GM23338 (cell line): ENCODE measurements around the gene ANKRD18B. TPM values are rescaled to one million over a fixed set of nuclear protein-coding genes. Genes with fewer than 3 reads are reported as not detected.

ENCODE experiments used
- ATAC-seq: fragments of 200-7000 bp; cut with Tn5 transposase; 3 replicates; pipeline ENCODE4 v1.9.1; 2020
- DNase-seq: peaks from one replicate; pipeline ENCODE4 v3.0.0-alpha.2; 2015; ENCODE audit warnings: low spot score
- H2AFZ ChIP-seq: fragments of 200-600 bp; sonication (generic); 2 replicates; pipeline ENCODE4 v1.8.0; 2016; ENCODE audit warnings: antibody characterized with exemption, mild to moderate bottlenecking, moderate library complexity
- H3F3A ChIP-seq: fragments of 200-600 bp; sonication (generic); replicated peaks from 2 replicates; pipeline ENCODE4 v1.8.0; 2017; ENCODE audit warnings: antibody characterized with exemption, mixed run types, low read depth
- H3K27ac ChIP-seq: fragments of 200-600 bp; sonication (generic); 2 replicates; pipeline ENCODE4 v1.6.1; 2016; ENCODE audit warnings: low read depth
- H3K27me3 ChIP-seq: fragments of 200-600 bp; sonication (generic); 2 replicates; pipeline ENCODE4 v1.8.0; 2016; ENCODE audit warnings: mild to moderate bottlenecking, mixed run types, moderate library complexity; ENCODE audit not compliant: insufficient read depth
- H3K36me3 ChIP-seq: fragments of 200-600 bp; sonication (generic); 2 replicates; pipeline ENCODE4 v1.8.0; 2016; ENCODE audit warnings: mild to moderate bottlenecking; ENCODE audit not compliant: insufficient read depth
- H3K4me1 ChIP-seq: fragments of 200-600 bp; sonication (generic); 2 replicates; pipeline ENCODE4 v1.8.0; 2016; ENCODE audit warnings: mild to moderate bottlenecking, moderate library complexity; ENCODE audit not compliant: insufficient read depth
- H3K4me2 ChIP-seq: fragments of 200-600 bp; sonication (generic); 2 replicates; pipeline ENCODE4 v1.7.1; 2017; ENCODE audit warnings: mixed run types
- H3K4me3 ChIP-seq: fragments of 200-600 bp; sonication (generic); 2 replicates; pipeline ENCODE4 v1.6.1; 2016; ENCODE audit warnings: mixed run types
- H3K79me2 ChIP-seq: fragments of 200-600 bp; sonication (generic); replicated peaks from 2 replicates; pipeline ENCODE4 v1.8.0; 2017; ENCODE audit warnings: mild to moderate bottlenecking; ENCODE audit not compliant: insufficient read depth
- H3K9me2 ChIP-seq: fragments of 200-600 bp; sonication (generic); 2 replicates; pipeline ENCODE4 v1.8.0; 2017; ENCODE audit not compliant: insufficient read depth
- H4K20me1 ChIP-seq: fragments of 200-600 bp; sonication (generic); replicated peaks from 2 replicates; pipeline ENCODE4 v1.8.0; 2017; ENCODE audit warnings: mild to moderate bottlenecking; ENCODE audit not compliant: insufficient read depth
- H3K27ac Mint-ChIP-seq: 2 replicates; pipeline ENCODE4 v1.8.0; 2020; ENCODE audit warnings: inconsistent platforms, mild to moderate bottlenecking, moderate library complexity, mixed read lengths
- H3K27me3 Mint-ChIP-seq: 3 replicates; pipeline ENCODE4 v1.8.0; 2022; ENCODE audit warnings: low read depth, mild to moderate bottlenecking, moderate library complexity, mixed read lengths, inconsistent platforms; ENCODE audit not compliant: insufficient read depth, poor library complexity
- H3K36me3 Mint-ChIP-seq: 3 replicates; pipeline ENCODE4 v1.8.0; 2021; ENCODE audit warnings: low read depth, mild to moderate bottlenecking, inconsistent platforms, moderate library complexity, mixed read lengths
- H3K4me1 Mint-ChIP-seq: 3 replicates; pipeline ENCODE4 v1.8.0; 2020; ENCODE audit warnings: mild to moderate bottlenecking, inconsistent platforms, mixed read lengths
- H3K4me3 Mint-ChIP-seq: 3 replicates; pipeline ENCODE4 v1.8.0; 2021; ENCODE audit warnings: moderate library complexity, mild to moderate bottlenecking, inconsistent platforms, mixed read lengths
- H3K9me3 Mint-ChIP-seq: 3 replicates; pipeline ENCODE4 v1.8.0; 2020; ENCODE audit warnings: moderate library complexity, mild to moderate bottlenecking, inconsistent platforms, mixed read lengths
- CREB1 ChIP-seq: fragments of 250-450 bp; sonication (Bioruptor Pico); IDR thresholded peaks from 2 replicates; pipeline ENCODE4 v1.5.0; 2020; ENCODE audit warnings: low read depth, mild to moderate bottlenecking, moderate library complexity
- EZH2 ChIP-seq: fragments of 200-600 bp; sonication (generic); IDR thresholded peaks from one replicate; pipeline ENCODE4 v1.8.0; 2017; ENCODE audit warnings: antibody characterized with exemption, mild to moderate bottlenecking, low read depth; ENCODE audit not compliant: unreplicated experiment
- EZH2phosphoT487 ChIP-seq: fragments of 200-600 bp; sonication (generic); IDR thresholded peaks from one replicate; pipeline ENCODE4 v1.8.1; 2018; ENCODE audit warnings: antibody characterized with exemption; ENCODE audit not compliant: unreplicated experiment
- JUNB ChIP-seq: IDR thresholded peaks from one replicate; pipeline ENCODE4 v1.6.1; 2016; ENCODE audit warnings: antibody characterized with exemption; ENCODE audit not compliant: unreplicated experiment
- NANOG ChIP-seq: IDR thresholded peaks from 2 replicates; pipeline ENCODE4 v1.6.1; 2016; ENCODE audit warnings: antibody characterized with exemption, borderline replicate concordance
- POLR2AphosphoS5 ChIP-seq: IDR thresholded peaks from 2 replicates; pipeline ENCODE4 v1.6.1; 2016; ENCODE audit warnings: antibody characterized with exemption, low read depth
- STAT1 ChIP-seq: IDR thresholded peaks from one replicate; pipeline ENCODE4 v1.6.1; 2016; ENCODE audit warnings: antibody characterized with exemption; ENCODE audit not compliant: unreplicated experiment
- ZNF114 ChIP-seq: fragments of 250-450 bp; sonication (Bioruptor Pico); IDR thresholded peaks from 2 replicates; pipeline ENCODE4 v1.5.0; 2020; ENCODE audit warnings: mild to moderate bottlenecking, moderate library complexity
- ZNF331 ChIP-seq: fragments of 250-450 bp; sonication (Bioruptor Pico); IDR thresholded peaks from 2 replicates; pipeline ENCODE4 v1.5.0; 2020; ENCODE audit warnings: low read depth, mild to moderate bottlenecking, moderate library complexity
- polyA plus RNA-seq: library from polyadenylated mRNA; unstranded; fragments of >200 nt; fragmentation: Nextera tagmentation; extraction: Ambion mirVana; gene quantifications from 2 replicates; pipeline ENCODE4 v1.2.1, GENCODE V29; 2016
- total RNA-seq: library from RNA; depleted of rRNA; stranded (reverse); fragments of >200 nt; shearing (Covaris generic); gene quantifications from 2 replicates; pipeline ENCODE4 v1.2.3, GENCODE V29; 2014
- TF ChIP-seq, protein P1 (sequence below), 2 experiments: fragments of 200-600 bp in 1 of 2; sonication (generic) in 1 of 2; conservative IDR thresholded peaks; 2 replicates each; pipeline versions ENCODE4 v1.5.1 to v1.6.1; 2016 to 2017; ENCODE audit warnings: antibody characterized with exemption in 2 of 2, low read depth in 2 of 2, mild to moderate bottlenecking in 2 of 2, moderate library complexity in 1 of 2
- TF ChIP-seq, protein P2 (sequence below): IDR thresholded peaks from 2 replicates; pipeline ENCODE4 v1.6.1; 2016; ENCODE audit warnings: antibody characterized with exemption
- TF ChIP-seq, protein P3 (sequence below): fragments of 250-450 bp; sonication (Bioruptor Pico); IDR thresholded peaks from 2 replicates; pipeline ENCODE4 v1.5.0; 2020; ENCODE audit warnings: mild to moderate bottlenecking, moderate library complexity
- TF ChIP-seq, protein P4 (sequence below): IDR thresholded peaks from one replicate; pipeline ENCODE4 v1.6.1; 2018; ENCODE audit warnings: antibody characterized with exemption; ENCODE audit not compliant: unreplicated experiment

ANKRD18B gene
- total and polyA plus RNA-seq, 2 experiments from 2014 or later: 4.1 to 9.2 TPM

DNA sequence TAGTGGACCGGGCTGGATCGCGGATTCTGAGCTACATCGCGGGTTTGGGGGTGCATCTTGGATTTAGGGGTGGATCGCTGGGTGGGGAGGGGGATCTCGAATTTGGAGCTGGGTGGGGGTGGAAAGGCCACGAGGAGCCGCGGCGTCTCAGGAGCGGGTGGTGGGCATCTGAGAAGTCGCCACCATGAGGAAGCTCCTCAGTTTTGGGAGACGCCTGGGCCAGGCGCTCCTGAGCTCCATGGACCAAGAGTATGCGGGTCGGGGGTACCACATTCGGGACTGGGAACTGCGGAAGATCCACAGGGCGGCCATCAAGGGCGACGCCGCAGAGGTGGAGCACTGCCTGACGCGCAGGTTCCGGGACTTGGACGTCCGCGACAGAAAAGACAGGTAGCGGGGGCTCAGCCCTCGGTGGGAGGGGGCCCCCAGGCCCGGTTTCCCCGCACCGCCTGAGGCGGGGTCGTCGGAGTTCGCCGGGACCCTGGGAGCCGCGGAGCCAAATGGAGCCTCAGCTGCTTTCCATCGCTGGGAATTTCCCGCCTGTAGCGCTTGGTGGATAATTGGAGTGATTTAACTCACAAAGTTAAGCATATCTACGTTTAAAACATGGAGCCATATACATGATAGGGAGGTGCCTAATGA, 376 bp downstream of the ANKRD18B start:
- H3K9me3 Mint-ChIP-seq: no peaks in the 10 kb centered on the region
- peaks cover 12% of the 10 kb centered on the region for H3K4me1 Mint-ChIP-seq
- H3K27ac Mint-ChIP-seq: peak overlapping the region; percentile 39; the same call in 1 of the 2 replicates
- Histone ChIP-seq H2AFZ (peak overlapping the region; percentile 57), H3K9me2 (no peaks in the 10 kb centered on the region), H3K36me3 (no peaks in the 10 kb centered on the region), H3K27me3 (peaks cover 15% of the 10 kb centered on the region), H3K79me2 (no peaks in the 10 kb centered on the region), H3K4me3 (peak overlapping the region; percentile 80), H3F3A (no peaks in the 10 kb centered on the region), H3K27ac (no peak overlapping the region), H3K4me1 (peaks cover 6% of the 10 kb centered on the region; the same call in 1 of the 2 replicates), H4K20me1 (no peaks in the 10 kb centered on the region), H3K4me2 (peak overlapping the region; percentile 84)
- peaks cover 7% of the 10 kb centered on the region for H3K27me3 Mint-ChIP-seq
- H3K36me3 Mint-ChIP-seq: no peaks in the 10 kb centered on the region
- peak overlapping the region; percentile 95 for H3K4me3 Mint-ChIP-seq
- DNase-seq (peak; percentile 51), ATAC-seq (peak; percentile 72)
- TF ChIP-seq ZNF114 (CRISPR knock-in tag): no peak
- TF ChIP-seq CREB1 (CRISPR knock-in tag): no peak
- no peak for TF ChIP-seq ZNF331
- no peak for TF ChIP-seq JUNB
- no peak for TF ChIP-seq EZH2
- TF ChIP-seq, protein P1, sequence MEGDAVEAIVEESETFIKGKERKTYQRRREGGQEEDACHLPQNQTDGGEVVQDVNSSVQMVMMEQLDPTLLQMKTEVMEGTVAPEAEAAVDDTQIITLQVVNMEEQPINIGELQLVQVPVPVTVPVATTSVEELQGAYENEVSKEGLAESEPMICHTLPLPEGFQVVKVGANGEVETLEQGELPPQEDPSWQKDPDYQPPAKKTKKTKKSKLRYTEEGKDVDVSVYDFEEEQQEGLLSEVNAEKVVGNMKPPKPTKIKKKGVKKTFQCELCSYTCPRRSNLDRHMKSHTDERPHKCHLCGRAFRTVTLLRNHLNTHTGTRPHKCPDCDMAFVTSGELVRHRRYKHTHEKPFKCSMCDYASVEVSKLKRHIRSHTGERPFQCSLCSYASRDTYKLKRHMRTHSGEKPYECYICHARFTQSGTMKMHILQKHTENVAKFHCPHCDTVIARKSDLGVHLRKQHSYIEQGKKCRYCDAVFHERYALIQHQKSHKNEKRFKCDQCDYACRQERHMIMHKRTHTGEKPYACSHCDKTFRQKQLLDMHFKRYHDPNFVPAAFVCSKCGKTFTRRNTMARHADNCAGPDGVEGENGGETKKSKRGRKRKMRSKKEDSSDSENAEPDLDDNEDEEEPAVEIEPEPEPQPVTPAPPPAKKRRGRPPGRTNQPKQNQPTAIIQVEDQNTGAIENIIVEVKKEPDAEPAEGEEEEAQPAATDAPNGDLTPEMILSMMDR (conservative IDR thresholded peaks at IDR 0.05; ENCODE audit: low read depth in 2 of 2): no peak
- TF ChIP-seq NANOG: no peak
- no peak for TF ChIP-seq STAT1
- TF ChIP-seq, protein P2, sequence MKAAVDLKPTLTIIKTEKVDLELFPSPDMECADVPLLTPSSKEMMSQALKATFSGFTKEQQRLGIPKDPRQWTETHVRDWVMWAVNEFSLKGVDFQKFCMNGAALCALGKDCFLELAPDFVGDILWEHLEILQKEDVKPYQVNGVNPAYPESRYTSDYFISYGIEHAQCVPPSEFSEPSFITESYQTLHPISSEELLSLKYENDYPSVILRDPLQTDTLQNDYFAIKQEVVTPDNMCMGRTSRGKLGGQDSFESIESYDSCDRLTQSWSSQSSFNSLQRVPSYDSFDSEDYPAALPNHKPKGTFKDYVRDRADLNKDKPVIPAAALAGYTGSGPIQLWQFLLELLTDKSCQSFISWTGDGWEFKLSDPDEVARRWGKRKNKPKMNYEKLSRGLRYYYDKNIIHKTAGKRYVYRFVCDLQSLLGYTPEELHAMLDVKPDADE: no peak
- TF ChIP-seq, protein P3, sequence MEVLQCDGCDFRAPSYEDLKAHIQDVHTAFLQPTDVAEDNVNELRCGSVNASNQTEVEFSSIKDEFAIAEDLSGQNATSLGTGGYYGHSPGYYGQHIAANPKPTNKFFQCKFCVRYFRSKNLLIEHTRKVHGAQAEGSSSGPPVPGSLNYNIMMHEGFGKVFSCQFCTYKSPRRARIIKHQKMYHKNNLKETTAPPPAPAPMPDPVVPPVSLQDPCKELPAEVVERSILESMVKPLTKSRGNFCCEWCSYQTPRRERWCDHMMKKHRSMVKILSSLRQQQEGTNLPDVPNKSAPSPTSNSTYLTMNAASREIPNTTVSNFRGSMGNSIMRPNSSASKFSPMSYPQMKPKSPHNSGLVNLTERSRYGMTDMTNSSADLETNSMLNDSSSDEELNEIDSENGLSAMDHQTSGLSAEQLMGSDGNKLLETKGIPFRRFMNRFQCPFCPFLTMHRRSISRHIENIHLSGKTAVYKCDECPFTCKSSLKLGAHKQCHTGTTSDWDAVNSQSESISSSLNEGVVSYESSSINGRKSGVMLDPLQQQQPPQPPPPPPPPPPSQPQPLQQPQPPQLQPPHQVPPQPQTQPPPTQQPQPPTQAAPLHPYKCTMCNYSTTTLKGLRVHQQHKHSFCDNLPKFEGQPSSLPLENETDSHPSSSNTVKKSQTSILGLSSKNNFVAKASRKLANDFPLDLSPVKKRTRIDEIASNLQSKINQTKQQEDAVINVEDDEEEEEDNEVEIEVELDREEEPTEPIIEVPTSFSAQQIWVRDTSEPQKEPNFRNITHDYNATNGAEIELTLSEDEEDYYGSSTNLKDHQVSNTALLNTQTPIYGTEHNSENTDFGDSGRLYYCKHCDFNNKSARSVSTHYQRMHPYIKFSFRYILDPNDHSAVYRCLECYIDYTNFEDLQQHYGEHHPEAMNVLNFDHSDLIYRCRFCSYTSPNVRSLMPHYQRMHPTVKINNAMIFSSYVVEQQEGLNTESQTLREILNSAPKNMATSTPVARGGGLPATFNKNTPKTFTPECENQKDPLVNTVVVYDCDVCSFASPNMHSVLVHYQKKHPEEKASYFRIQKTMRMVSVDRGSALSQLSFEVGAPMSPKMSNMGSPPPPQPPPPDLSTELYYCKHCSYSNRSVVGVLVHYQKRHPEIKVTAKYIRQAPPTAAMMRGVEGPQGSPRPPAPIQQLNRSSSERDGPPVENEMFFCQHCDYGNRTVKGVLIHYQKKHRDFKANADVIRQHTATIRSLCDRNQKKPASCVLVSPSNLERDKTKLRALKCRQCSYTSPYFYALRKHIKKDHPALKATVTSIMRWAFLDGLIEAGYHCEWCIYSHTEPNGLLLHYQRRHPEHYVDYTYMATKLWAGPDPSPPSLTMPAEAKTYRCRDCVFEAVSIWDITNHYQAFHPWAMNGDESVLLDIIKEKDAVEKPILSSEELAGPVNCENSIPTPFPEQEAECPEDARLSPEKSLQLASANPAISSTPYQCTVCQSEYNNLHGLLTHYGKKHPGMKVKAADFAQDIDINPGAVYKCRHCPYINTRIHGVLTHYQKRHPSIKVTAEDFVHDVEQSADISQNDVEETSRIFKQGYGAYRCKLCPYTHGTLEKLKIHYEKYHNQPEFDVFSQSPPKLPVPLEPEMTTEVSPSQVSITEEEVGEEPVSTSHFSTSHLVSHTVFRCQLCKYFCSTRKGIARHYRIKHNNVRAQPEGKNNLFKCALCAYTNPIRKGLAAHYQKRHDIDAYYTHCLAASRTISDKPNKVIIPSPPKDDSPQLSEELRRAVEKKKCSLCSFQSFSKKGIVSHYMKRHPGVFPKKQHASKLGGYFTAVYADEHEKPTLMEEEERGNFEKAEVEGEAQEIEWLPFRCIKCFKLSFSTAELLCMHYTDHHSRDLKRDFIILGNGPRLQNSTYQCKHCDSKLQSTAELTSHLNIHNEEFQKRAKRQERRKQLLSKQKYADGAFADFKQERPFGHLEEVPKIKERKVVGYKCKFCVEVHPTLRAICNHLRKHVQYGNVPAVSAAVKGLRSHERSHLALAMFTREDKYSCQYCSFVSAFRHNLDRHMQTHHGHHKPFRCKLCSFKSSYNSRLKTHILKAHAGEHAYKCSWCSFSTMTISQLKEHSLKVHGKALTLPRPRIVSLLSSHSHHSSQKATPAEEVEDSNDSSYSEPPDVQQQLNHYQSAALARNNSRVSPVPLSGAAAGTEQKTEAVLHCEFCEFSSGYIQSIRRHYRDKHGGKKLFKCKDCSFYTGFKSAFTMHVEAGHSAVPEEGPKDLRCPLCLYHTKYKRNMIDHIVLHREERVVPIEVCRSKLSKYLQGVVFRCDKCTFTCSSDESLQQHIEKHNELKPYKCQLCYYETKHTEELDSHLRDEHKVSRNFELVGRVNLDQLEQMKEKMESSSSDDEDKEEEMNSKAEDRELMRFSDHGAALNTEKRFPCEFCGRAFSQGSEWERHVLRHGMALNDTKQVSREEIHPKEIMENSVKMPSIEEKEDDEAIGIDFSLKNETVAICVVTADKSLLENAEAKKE (CRISPR knock-in tag): no peak
- TF ChIP-seq, protein P4, sequence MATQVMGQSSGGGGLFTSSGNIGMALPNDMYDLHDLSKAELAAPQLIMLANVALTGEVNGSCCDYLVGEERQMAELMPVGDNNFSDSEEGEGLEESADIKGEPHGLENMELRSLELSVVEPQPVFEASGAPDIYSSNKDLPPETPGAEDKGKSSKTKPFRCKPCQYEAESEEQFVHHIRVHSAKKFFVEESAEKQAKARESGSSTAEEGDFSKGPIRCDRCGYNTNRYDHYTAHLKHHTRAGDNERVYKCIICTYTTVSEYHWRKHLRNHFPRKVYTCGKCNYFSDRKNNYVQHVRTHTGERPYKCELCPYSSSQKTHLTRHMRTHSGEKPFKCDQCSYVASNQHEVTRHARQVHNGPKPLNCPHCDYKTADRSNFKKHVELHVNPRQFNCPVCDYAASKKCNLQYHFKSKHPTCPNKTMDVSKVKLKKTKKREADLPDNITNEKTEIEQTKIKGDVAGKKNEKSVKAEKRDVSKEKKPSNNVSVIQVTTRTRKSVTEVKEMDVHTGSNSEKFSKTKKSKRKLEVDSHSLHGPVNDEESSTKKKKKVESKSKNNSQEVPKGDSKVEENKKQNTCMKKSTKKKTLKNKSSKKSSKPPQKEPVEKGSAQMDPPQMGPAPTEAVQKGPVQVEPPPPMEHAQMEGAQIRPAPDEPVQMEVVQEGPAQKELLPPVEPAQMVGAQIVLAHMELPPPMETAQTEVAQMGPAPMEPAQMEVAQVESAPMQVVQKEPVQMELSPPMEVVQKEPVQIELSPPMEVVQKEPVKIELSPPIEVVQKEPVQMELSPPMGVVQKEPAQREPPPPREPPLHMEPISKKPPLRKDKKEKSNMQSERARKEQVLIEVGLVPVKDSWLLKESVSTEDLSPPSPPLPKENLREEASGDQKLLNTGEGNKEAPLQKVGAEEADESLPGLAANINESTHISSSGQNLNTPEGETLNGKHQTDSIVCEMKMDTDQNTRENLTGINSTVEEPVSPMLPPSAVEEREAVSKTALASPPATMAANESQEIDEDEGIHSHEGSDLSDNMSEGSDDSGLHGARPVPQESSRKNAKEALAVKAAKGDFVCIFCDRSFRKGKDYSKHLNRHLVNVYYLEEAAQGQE: no peak
- no peak for TF ChIP-seq EZH2phosphoT487
- TF ChIP-seq POLR2AphosphoS5: no peak
